ENCODE measurements around the gene CYTH2. TPM values are rescaled to one million over a fixed set of nuclear protein-coding genes. Genes with fewer than 3 reads are reported as not detected.

Gene CYTH2
- total RNA-seq, 1 donor from 2014 or later = 75.2 TPM

DNA sequence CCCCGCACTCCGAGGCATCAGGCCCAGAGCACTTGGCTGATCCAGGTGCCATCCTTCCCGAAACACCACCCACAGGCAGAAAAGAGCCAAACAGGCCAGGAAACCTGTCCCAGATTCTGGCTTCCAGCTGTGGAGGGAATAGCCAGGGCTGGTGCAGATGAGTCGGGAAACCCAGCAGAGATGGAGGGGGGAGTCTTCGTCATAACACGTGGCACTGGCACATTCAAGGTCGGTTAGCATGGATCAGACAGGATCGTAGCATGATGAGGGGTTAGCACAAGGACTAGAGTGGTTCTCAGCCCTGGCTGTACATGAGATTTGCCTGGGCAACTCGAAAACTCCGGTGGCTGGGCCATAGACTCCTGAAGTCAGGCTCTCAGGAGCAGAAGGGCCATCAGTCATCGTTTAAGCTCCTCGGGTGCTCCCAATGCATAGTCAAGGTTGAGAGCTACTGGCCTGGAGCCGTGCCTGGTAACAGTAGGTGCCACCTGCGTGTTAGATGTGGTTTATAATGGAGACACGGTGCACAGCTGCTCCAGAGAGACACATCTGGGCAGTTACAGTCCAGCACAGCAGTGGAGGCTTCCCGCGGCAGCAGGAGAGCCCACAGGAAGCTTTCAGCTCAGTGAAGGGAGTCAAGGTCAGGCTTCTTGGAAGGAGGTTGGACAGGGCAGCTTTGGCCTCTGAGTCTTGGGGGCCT, 6.3 kb downstream of the CYTH2 start:
- Histone ChIP-seq H3K4me3 (no peak overlapping the region), H3K36me3 (peaks cover 88% of the 10 kb centered on the region), H3K27ac (no peak overlapping the region), H3K9me3 (no peaks in the 10 kb centered on the region), H3K4me1 (peaks cover 23% of the 10 kb centered on the region), H3K27me3 (ENCODE audit: low read depth) (no peaks in the 10 kb centered on the region)
- intact Hi-C loops (cut with DNase I) = no loop called here
- TF ChIP-seq, protein P1, sequence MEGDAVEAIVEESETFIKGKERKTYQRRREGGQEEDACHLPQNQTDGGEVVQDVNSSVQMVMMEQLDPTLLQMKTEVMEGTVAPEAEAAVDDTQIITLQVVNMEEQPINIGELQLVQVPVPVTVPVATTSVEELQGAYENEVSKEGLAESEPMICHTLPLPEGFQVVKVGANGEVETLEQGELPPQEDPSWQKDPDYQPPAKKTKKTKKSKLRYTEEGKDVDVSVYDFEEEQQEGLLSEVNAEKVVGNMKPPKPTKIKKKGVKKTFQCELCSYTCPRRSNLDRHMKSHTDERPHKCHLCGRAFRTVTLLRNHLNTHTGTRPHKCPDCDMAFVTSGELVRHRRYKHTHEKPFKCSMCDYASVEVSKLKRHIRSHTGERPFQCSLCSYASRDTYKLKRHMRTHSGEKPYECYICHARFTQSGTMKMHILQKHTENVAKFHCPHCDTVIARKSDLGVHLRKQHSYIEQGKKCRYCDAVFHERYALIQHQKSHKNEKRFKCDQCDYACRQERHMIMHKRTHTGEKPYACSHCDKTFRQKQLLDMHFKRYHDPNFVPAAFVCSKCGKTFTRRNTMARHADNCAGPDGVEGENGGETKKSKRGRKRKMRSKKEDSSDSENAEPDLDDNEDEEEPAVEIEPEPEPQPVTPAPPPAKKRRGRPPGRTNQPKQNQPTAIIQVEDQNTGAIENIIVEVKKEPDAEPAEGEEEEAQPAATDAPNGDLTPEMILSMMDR (IDR thresholded peaks at IDR 0.05) = no peak
- no peak for ATAC-seq
- no peak for DNase-seq

- H3K4me3 ChIP-seq = no peak overlapping the region
- no peaks in the 10 kb centered on the region for H3K9me3 ChIP-seq
- intact Hi-C loops (cut with DNase I) = no loop called here
- peaks cover 23% of the 10 kb centered on the region for H3K4me1 ChIP-seq
- TF ChIP-seq, protein P1 (IDR thresholded peaks at IDR 0.05) = no peak
- no peaks in the 10 kb centered on the region for H3K27me3 ChIP-seq (ENCODE audit: low read depth)
- H3K27ac ChIP-seq = no peak overlapping the region
- peaks cover 82% of the 10 kb centered on the region for H3K36me3 ChIP-seq
- DNase-seq = no peak
- ATAC-seq = no peak
Observed at GRCh38 chr19:48476176-48476575, 7.0 kb downstream of the CYTH2 start.

- no peak overlapping the region for H3K4me3 ChIP-seq
- peaks cover 24% of the 10 kb centered on the region for H3K4me1 ChIP-seq
- H3K27ac ChIP-seq = no peak overlapping the region
- DNase-seq = no peak
- no peaks in the 10 kb centered on the region for H3K9me3 ChIP-seq
- TF ChIP-seq, protein P1 (IDR thresholded peaks at IDR 0.05) = no peak
- H3K36me3 ChIP-seq = peaks cover 72% of the 10 kb centered on the region
- H3K27me3 ChIP-seq (ENCODE audit: low read depth) = no peaks in the 10 kb centered on the region
- ATAC-seq = no peak
- intact Hi-C loops (cut with DNase I) = no loop called here
Observed at GRCh38 chr19:48477067-48477685, 8.0 kb downstream of the CYTH2 start.

- H3K27ac ChIP-seq = no peak overlapping the region
- H3K9me3 ChIP-seq = no peaks in the 10 kb centered on the region
- intact Hi-C loops (cut with DNase I) = no loop called here
- no peak for DNase-seq
- no peak for ATAC-seq
- TF ChIP-seq, protein P1 (IDR thresholded peaks at IDR 0.05) = no peak
- H3K36me3 ChIP-seq = peaks cover 65% of the 10 kb centered on the region
- peaks cover 21% of the 10 kb centered on the region for H3K4me1 ChIP-seq
- H3K4me3 ChIP-seq = no peak overlapping the region
- H3K27me3 ChIP-seq (ENCODE audit: low read depth) = no peaks in the 10 kb centered on the region
Observed at GRCh38 chr19:48477698-48478338, 8.6 kb downstream of the CYTH2 start.

- H3K27me3 ChIP-seq (ENCODE audit: low read depth) = no peaks in the 10 kb centered on the region
- intact Hi-C loops (cut with DNase I) = no loop called here
- DNase-seq = no peak
- TF ChIP-seq, protein P1 (IDR thresholded peaks at IDR 0.05) = no peak
- H3K4me3 ChIP-seq = no peak overlapping the region
- no peak overlapping the region for H3K27ac ChIP-seq
- ATAC-seq = no peak
- no peaks in the 10 kb centered on the region for H3K9me3 ChIP-seq
- peaks cover 57% of the 10 kb centered on the region for H3K36me3 ChIP-seq
- peaks cover 18% of the 10 kb centered on the region for H3K4me1 ChIP-seq
Observed at GRCh38 chr19:48478339-48479256, 9.4 kb downstream of the CYTH2 start.
